HEK293T (cell line): Measurements from ENCODE around the gene TMEM178A.
"Not testable (repeated sequence)": the region's sequence is repeated elsewhere in the genome, so short reads cannot be mapped to it uniquely, and the experiment has no call there.

Experiments used
- CTCF ChIA-PET: fragments of 350-600 bp; formaldehyde crosslinking; extraction: SDS; loops from one replicate; lab custom pipeline; 2021; ENCODE audit warnings: antibody characterized with exemption, inconsistent platforms; lab: Yijun Ruan, JAX
- POLR2A ChIA-PET: fragments of 350-600 bp; formaldehyde crosslinking; extraction: SDS; loops from one replicate; lab custom pipeline; 2020; ENCODE audit warnings: antibody characterized with exemption, inconsistent platforms; lab: Yijun Ruan, JAX
- DNase-seq: peaks from one replicate; pipeline ENCODE4 v3.0.0; 2012; ENCODE audit warnings: mixed read lengths; ENCODE audit errors: extremely low spot score
- ARNT ChIP-seq: fragments of 450-650 bp; IDR thresholded peaks from 2 replicates; pipeline ENCODE4 v1.6.1; 2017; ENCODE audit warnings: mild to moderate bottlenecking
- BHLHE40 ChIP-seq: fragments of 450-650 bp; IDR thresholded peaks from 2 replicates; pipeline ENCODE4 v1.6.1; 2016; ENCODE audit warnings: mild to moderate bottlenecking, moderate library complexity, borderline replicate concordance
- CTBP1 ChIP-seq: fragments of 450-650 bp; IDR thresholded peaks from 2 replicates; pipeline ENCODE4 v1.6.1; 2016; ENCODE audit warnings: borderline replicate concordance
- ELF4 ChIP-seq: fragments of 450-650 bp; IDR thresholded peaks from 2 replicates; pipeline ENCODE4 v1.6.1; 2017; ENCODE audit warnings: antibody characterized with exemption
- FOXA1 ChIP-seq: fragments of 450-650 bp; IDR thresholded peaks from 2 replicates; pipeline ENCODE4 v1.6.1; 2016; ENCODE audit warnings: mild to moderate bottlenecking
- FOXK2 ChIP-seq: fragments of 450-650 bp; IDR thresholded peaks from 2 replicates; pipeline ENCODE4 v1.6.1; 2016; ENCODE audit warnings: mild to moderate bottlenecking
- FOXM1 ChIP-seq: fragments of 450-650 bp; IDR thresholded peaks from 2 replicates; pipeline ENCODE4 v1.6.1; 2017; ENCODE audit warnings: mild to moderate bottlenecking, borderline replicate concordance
- HDGF ChIP-seq: fragments of 450-650 bp; IDR thresholded peaks from 2 replicates; pipeline ENCODE4 v1.6.1; 2017; ENCODE audit warnings: antibody characterized with exemption, borderline replicate concordance
- L3MBTL2 ChIP-seq: fragments of 450-650 bp; conservative IDR thresholded peaks from 2 replicates; pipeline ENCODE4 v1.6.1; 2016; ENCODE audit warnings: mild to moderate bottlenecking
- LEF1 ChIP-seq: fragments of 450-650 bp; IDR thresholded peaks from 2 replicates; pipeline ENCODE4 v1.6.1; 2017; ENCODE audit warnings: mild to moderate bottlenecking, borderline replicate concordance
- NFRKB ChIP-seq: fragments of 450-650 bp; IDR thresholded peaks from 2 replicates; pipeline ENCODE4 v1.6.1; 2016; ENCODE audit warnings: mild to moderate bottlenecking, moderate library complexity
- SP1 ChIP-seq: fragments of 450-650 bp; IDR thresholded peaks from 2 replicates; pipeline ENCODE4 v1.6.1; 2017
- SUZ12 ChIP-seq: fragments of 450-650 bp; IDR thresholded peaks from 2 replicates; pipeline ENCODE4 v1.6.1; 2016; ENCODE audit warnings: mild to moderate bottlenecking
- TARDBP ChIP-seq: fragments of 450-650 bp; IDR thresholded peaks from 2 replicates; pipeline ENCODE4 v1.6.1; 2016
- ZNF384 ChIP-seq: fragments of 450-650 bp; IDR thresholded peaks from 2 replicates; pipeline ENCODE4 v1.6.1; 2016
- TF ChIP-seq, protein P1 (sequence below): fragments of 450-650 bp; IDR thresholded peaks from 2 replicates; pipeline ENCODE4 v1.6.1; 2016

TMEM178A gene

DNA sequence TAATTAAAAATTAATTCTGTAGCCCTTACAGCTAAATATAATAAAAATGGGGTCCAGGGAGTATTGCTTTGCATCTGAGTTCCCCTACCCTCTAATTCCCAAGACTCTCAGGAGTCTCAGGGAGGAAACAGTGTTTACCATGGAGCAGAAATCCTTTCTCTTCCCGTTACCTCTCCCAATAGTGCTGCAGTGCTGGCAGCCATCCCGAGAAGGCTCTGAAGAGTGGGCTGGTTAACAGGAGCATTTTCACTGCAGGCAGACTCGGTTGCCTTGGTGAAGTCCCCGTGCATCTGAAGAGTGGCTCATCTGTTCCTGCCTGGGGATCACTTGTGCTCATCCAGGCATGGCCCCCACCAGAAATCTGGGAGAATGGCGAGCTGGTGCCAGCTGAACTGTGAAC, 41.8 kb upstream of the TMEM178A start:
- ChIA-PET CTCF (no interaction called here), POLR2A (no interaction called here)
- TF ChIP-seq L3MBTL2 (no peak), ARNT (no peak), ZNF384 (no peak), BHLHE40 (no peak), LEF1 (no peak), NFRKB (no peak), SUZ12 (no peak), ELF4 (no peak), FOXA1 (no peak), HDGF (no peak), FOXM1 (no peak), SP1 (no peak), TARDBP (no peak), CTBP1 (no peak), FOXK2 (no peak)
- TF ChIP-seq, protein P1, sequence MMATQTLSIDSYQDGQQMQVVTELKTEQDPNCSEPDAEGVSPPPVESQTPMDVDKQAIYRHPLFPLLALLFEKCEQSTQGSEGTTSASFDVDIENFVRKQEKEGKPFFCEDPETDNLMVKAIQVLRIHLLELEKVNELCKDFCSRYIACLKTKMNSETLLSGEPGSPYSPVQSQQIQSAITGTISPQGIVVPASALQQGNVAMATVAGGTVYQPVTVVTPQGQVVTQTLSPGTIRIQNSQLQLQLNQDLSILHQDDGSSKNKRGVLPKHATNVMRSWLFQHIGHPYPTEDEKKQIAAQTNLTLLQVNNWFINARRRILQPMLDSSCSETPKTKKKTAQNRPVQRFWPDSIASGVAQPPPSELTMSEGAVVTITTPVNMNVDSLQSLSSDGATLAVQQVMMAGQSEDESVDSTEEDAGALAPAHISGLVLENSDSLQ: no peak
- no peak for DNase-seq

DNA sequence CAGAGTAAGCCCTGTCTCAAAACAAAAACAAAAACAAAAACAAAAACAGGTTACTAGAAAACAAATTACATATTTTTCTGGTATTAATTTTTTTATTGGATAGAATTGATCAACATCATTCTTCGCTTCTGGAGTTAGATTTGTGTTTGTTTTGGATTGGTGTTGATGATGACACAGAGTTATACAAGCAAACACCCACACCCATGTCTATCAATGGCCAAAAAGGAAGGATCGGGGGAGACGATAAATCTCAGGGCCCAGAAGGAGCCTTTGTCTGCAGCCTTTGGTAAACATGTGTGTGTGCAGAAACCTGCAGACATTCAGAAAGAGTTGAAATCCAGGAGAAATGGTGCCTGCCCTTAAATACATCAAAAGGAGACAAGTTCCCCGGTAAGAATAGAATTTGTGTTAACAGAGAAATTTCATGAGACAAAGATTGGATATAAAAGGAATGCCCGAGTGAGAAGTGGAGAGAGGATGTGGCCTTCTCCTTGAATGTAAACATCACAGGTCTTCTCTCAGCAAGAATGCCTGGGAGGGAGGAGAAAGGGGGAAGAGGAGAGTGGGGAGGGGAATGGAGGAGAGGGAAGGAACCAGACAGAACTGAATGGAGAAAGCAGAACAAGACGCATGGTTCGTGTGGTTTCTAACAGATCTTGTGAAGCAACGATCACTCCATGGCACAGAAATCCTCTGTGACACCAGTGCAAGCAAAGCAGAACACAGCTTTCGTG, 40.4 kb upstream of the TMEM178A start:
- ChIA-PET POLR2A (no interaction called here), CTCF (no interaction called here)
- DNase-seq: no peak
- no peak for TF ChIP-seq BHLHE40
- no peak for TF ChIP-seq FOXM1
- no peak for TF ChIP-seq LEF1
- TF ChIP-seq TARDBP: no peak
- no peak for TF ChIP-seq ARNT
- TF ChIP-seq ELF4: no peak
- TF ChIP-seq SP1: no peak
- TF ChIP-seq CTBP1: no peak
- TF ChIP-seq SUZ12: no peak
- TF ChIP-seq FOXK2: no peak
- no peak for TF ChIP-seq NFRKB
- TF ChIP-seq L3MBTL2: no peak
- no peak for TF ChIP-seq FOXA1
- no peak for TF ChIP-seq HDGF

DNA sequence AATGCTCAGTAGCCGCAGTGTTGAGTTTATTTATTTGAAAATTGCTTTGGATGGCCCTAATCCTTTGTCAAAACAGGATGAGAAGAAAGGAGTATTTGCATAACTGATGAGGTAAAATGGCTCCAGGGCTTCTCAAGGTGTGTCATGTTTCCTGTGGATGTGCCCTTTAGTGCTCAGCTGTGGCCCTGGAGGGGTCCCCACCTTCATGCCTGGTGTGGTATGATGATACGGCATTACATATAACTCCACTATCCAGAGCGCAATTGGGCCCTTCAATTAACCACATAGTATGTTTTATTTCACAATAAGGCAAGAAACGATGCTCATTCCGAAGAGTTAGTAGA, 39.8 kb upstream of the TMEM178A start:
- CTCF ChIA-PET: no interaction called here
- TF ChIP-seq ARNT: no peak
- no peak for TF ChIP-seq TARDBP
- no peak for TF ChIP-seq SP1
- no peak for TF ChIP-seq ZNF384
- TF ChIP-seq FOXK2: no peak
- no peak for TF ChIP-seq CTBP1
- TF ChIP-seq NFRKB: no peak
- TF ChIP-seq FOXM1: no peak
- no peak for TF ChIP-seq BHLHE40
- no peak for TF ChIP-seq HDGF
- TF ChIP-seq, protein P1: no peak
- no peak for TF ChIP-seq LEF1
- TF ChIP-seq ELF4: no peak
- no peak for TF ChIP-seq FOXA1
- TF ChIP-seq SUZ12: no peak

DNA sequence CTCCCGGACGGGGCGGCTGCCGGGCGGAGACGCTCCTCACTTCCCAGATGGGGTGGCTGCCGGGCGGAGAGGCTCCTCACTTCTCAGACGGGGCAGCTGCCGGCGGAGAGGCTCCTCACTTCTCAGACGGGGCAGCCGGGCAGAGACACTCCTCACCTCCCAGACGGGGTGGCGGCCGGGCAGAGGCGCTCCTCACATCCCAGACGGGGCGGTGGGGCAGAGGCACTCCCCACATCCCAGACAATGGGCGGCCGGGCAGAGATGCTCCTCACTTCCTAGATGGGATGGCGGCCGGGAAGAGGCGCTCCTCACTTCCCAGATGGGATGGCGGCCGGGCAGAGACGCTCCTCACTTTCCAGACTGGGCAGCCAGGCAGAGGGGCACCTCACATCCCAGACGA, 37.4 kb upstream of the TMEM178A start:
- CTCF ChIA-PET, POLR2A ChIA-PET, DNase-seq: not testable (repeated sequence)

More for the DNA sequence above, 39.8 kb upstream of the TMEM178A start:
- DNase-seq: no peak
- POLR2A ChIA-PET: no interaction called here

DNA sequence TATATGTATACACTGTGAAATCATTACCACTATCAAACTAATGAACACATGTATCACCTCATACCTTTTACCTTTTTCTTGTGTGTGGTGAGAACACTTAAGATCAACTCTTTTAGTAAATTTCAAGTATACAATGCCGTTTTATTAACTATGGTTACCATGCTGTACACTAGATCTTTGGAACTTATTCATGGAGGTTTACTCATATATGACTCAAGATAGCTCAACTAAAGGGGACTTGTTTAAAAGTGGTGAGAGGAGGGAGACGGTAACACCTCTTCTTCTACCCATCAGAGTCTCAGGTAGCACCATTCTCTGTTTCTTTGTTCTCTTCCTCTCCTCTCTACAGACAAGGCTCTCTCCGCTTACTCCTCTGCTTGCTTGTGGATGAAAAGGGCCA, 36.1 kb upstream of the TMEM178A start:
- CTCF ChIA-PET: no interaction called here
- POLR2A ChIA-PET: no interaction called here
- no peak for TF ChIP-seq BHLHE40
- TF ChIP-seq FOXM1: no peak
- TF ChIP-seq L3MBTL2: no peak
- TF ChIP-seq TARDBP: no peak
- no peak for TF ChIP-seq NFRKB
- TF ChIP-seq ZNF384: no peak
- no peak for TF ChIP-seq HDGF
- TF ChIP-seq ELF4: no peak
- no peak for TF ChIP-seq LEF1
- no peak for TF ChIP-seq SP1
- TF ChIP-seq FOXK2: no peak

DNA sequence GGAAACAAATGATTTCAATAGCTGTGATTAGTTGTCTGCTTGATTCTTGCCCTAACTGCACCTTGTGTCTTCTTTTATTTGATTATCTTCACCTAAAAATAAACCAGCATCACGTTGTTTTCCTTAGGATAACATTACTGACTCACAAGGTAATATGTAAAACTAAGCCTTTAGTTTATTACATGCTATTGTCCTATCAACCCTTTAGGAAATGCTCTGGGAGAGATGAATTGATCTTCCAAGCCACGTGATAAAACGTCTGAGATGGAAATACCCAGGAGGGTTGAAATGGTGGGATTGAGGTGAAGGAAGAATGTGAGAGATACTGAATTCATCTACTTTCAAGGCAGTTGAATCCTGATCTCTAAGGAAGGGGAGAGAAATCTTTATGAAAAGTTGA, 34.5 kb upstream of the TMEM178A start:
- ChIA-PET POLR2A (no interaction called here), CTCF (no interaction called here)
- DNase-seq: no peak
- no peak for TF ChIP-seq CTBP1
- TF ChIP-seq SUZ12: no peak
- TF ChIP-seq LEF1: no peak
- TF ChIP-seq HDGF: no peak
- no peak for TF ChIP-seq TARDBP
- no peak for TF ChIP-seq FOXM1
- no peak for TF ChIP-seq SP1
- TF ChIP-seq L3MBTL2: no peak
- TF ChIP-seq, protein P1: no peak
- no peak for TF ChIP-seq FOXA1
- TF ChIP-seq FOXK2: no peak
- no peak for TF ChIP-seq ZNF384
- no peak for TF ChIP-seq BHLHE40
- no peak for TF ChIP-seq ARNT
- no peak for TF ChIP-seq ELF4
- TF ChIP-seq NFRKB: no peak

More for the DNA sequence above, 36.1 kb upstream of the TMEM178A start:
- DNase-seq: no peak
